ENCODE data around the gene LTBP1. TPM values are rescaled to one million over a fixed set of nuclear protein-coding genes. Genes with fewer than 3 reads are reported as not detected.

The LTBP1 gene
- total and polyA plus RNA-seq, 8 donors, result 11.0 to 134 (median 25.6) TPM

DNA sequence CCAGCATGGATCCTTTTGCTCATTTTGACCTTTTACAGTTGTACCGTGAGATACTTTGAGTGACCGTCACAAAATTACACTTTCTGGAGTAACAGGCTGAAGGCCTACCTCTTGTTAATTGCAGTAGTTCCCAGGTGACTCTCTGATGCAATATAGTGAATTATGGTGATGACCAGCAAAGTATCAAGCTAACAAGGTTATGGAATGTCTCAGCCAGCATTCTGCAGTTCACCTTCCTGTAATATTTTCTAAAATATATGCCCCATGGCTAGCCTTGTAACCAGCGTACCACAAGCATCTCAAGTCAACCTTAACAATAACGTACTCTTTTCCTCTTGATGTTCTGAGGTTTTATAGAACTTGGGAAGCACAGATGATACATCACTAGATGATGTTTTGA, 234.7 kb downstream of the LTBP1 start:
- no peaks in the 10 kb centered on the region for H3K27me3 ChIP-seq
- H3K36me3 ChIP-seq, result peaks cover 0 to 5% (median 0%) of the 10 kb centered on the region in 4 donors
- no peak overlapping the region for H3K27ac ChIP-seq
- TF ChIP-seq, protein P1, sequence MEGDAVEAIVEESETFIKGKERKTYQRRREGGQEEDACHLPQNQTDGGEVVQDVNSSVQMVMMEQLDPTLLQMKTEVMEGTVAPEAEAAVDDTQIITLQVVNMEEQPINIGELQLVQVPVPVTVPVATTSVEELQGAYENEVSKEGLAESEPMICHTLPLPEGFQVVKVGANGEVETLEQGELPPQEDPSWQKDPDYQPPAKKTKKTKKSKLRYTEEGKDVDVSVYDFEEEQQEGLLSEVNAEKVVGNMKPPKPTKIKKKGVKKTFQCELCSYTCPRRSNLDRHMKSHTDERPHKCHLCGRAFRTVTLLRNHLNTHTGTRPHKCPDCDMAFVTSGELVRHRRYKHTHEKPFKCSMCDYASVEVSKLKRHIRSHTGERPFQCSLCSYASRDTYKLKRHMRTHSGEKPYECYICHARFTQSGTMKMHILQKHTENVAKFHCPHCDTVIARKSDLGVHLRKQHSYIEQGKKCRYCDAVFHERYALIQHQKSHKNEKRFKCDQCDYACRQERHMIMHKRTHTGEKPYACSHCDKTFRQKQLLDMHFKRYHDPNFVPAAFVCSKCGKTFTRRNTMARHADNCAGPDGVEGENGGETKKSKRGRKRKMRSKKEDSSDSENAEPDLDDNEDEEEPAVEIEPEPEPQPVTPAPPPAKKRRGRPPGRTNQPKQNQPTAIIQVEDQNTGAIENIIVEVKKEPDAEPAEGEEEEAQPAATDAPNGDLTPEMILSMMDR (IDR thresholded peaks at IDR 0.05), result no peak
- TF ChIP-seq POLR2A (IDR thresholded peaks at IDR 0.05), result no peak
- no peak for TF ChIP-seq POLR2AphosphoS5 (IDR thresholded peaks at IDR 0.05)
- no peak for TF ChIP-seq EP300 (IDR thresholded peaks at IDR 0.05)
- no peak for DNase-seq
- WGBS, 5 donors, result 71 to 98% (median 86%) methylated on average over 4 of the region's 4 CpGs
- H3K4me3 ChIP-seq, result no peak overlapping the region
- H3K4me1 ChIP-seq, result peaks cover 0 to 6% (median 0%) of the 10 kb centered on the region in 4 donors
- no peaks in the 10 kb centered on the region for H3K9me3 ChIP-seq
- intact Hi-C loops (cut with DNase I; ENCODE audit: low total_unique reads), result no loop called here

DNA sequence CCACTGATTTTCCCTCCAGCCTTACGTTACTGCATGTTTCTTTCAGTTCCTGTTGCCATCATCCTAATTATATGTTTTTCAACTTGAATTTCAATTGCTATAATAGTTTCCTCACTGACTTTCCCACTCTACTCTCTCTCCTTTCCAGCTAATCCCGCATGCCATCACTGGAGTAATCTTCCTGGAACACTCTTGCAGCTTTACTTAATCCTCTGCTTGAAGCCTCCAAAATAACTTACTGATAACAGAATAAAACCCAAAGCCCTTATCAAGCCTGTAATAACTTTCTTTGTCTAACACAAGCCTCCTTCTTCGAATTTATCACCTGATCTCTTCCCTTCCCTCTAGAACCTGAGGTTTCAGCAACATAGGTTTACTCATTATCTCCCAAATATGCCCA, 237.3 kb downstream of the LTBP1 start:
- H3K27me3 ChIP-seq, result no peaks in the 10 kb centered on the region
- TF ChIP-seq POLR2AphosphoS5 (IDR thresholded peaks at IDR 0.05), result no peak
- TF ChIP-seq, protein P1 (IDR thresholded peaks at IDR 0.05), result no peak
- TF ChIP-seq EP300 (IDR thresholded peaks at IDR 0.05), result no peak
- TF ChIP-seq POLR2A (IDR thresholded peaks at IDR 0.05), result no peak
- H3K27ac ChIP-seq, result no peak overlapping the region
- H3K9me3 ChIP-seq, result no peaks in the 10 kb centered on the region
- peaks cover 0 to 6% (median 0%) of the 10 kb centered on the region in 4 donors for H3K4me1 ChIP-seq
- H3K36me3 ChIP-seq, result peaks cover 0 to 11% (median 5%) of the 10 kb centered on the region in 4 donors
- 51 to 62% (median 57%) methylated on average over 3 of the region's 3 CpGs for WGBS, 5 donors
- H3K4me3 ChIP-seq, result no peak overlapping the region
- intact Hi-C loops (cut with DNase I; ENCODE audit: low total_unique reads), result no loop called here
- no peak for DNase-seq

DNA sequence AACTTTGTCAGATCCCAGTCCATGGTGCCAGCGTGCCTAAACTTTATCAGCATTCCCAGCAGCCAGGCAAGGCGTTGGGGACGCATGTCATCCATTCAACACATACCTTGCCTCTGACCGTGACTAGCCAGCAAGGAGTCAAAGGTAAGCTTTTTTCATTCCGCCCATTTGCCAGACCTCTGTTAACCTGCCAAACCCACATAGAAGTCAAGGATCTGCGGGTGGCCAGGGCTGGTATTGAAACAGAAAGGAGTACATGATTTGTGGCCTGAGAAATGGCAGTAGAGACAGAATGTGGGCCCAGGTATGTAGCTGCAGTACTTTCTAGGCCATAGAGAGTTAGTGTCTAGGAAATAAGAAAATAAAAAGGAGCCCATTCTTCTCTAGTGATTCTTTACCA, 240.2 kb downstream of the LTBP1 start:
- DNase-seq, result no peak
- Histone ChIP-seq H3K4me1 (peaks cover 0 to 20% (median 11%) of the 10 kb centered on the region in 4 donors), H3K4me3 (no peak overlapping the region), H3K36me3 (peaks cover 0 to 24% (median 8%) of the 10 kb centered on the region in 4 donors), H3K27me3 (no peaks in the 10 kb centered on the region), H3K9me3 (no peaks in the 10 kb centered on the region), H3K27ac (no peak overlapping the region)
- TF ChIP-seq EP300 (IDR thresholded peaks at IDR 0.05) (no peak), POLR2A (IDR thresholded peaks at IDR 0.05) (no peak), POLR2AphosphoS5 (IDR thresholded peaks at IDR 0.05) (no peak)
- TF ChIP-seq, protein P1 (IDR thresholded peaks at IDR 0.05), result no peak
- intact Hi-C loops (cut with DNase I; ENCODE audit: low total_unique reads), result no loop called here
- 79 to 99% (median 88%) methylated on average over 6 of the region's 6 CpGs for WGBS, 5 donors

DNA sequence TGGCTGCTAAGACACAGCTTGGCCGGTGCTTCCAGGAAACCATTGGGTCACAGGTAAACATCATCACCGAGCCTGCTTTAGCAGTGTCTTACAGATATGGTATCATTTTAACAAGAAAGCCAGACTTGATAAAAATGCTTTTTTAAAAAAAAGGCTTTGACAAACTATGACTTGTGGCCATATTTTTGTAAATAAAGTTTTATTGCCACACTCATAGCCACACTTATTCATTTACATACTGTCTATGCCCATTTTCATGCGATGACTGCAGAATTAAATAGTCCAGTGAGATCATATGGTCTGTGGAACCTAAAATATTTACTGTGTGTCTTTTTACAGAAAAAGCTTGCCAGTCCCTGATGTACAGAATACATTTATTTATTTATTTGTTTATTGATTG, 242.0 kb downstream of the LTBP1 start:
- H3K4me1 ChIP-seq, result peaks cover 0 to 21% (median 11%) of the 10 kb centered on the region in 4 donors
- H3K9me3 ChIP-seq, result no peaks in the 10 kb centered on the region
- TF ChIP-seq POLR2A (IDR thresholded peaks at IDR 0.05) (no peak), POLR2AphosphoS5 (IDR thresholded peaks at IDR 0.05) (no peak), EP300 (IDR thresholded peaks at IDR 0.05) (no peak)
- TF ChIP-seq, protein P1 (IDR thresholded peaks at IDR 0.05), result no peak
- H3K4me3 ChIP-seq, result no peak overlapping the region
- WGBS, 5 donors, result 84 to 91% (median 87%) methylated on average over 3 of the region's 3 CpGs
- no peaks in the 10 kb centered on the region for H3K27me3 ChIP-seq
- no peak overlapping the region for H3K27ac ChIP-seq
- no peak for DNase-seq
- intact Hi-C loops (cut with DNase I; ENCODE audit: low total_unique reads), result no loop called here
- peaks cover 0 to 19% (median 8%) of the 10 kb centered on the region in 4 donors for H3K36me3 ChIP-seq
